SHP77 treated with DMSO at 0.1 percent for 48 hours (cell line): ENCODE results near the gene FGR.

Experiments used
- DNase-seq: peaks from one replicate; lab custom pipeline; 2025; lab: John Stamatoyannopoulos, UW

The FGR gene

DNA sequence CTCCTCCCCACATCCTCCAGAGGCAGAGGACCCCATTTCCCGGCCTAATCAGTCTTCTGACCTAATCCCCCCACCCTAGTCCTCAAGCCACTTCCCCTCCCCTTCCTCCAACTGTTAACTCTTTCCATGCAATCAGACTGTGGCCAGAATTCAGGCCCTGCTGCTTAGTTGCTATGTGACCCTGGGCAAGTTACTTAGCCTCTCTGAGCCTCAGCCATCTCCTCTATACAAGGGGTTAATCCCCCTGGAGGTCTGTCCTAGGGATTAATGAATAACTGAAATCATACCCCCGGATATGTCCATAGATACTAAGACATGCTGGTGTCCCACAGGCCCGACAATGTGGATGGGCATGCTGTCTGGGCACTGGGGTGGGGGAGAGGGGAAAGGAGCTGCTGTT, 49.3 kb downstream of the FGR start:
- DNase-seq = no peak

- DNase-seq = no peak
These were observed 50.5 kb downstream of the FGR start for GRCh38 chr1:27584453-27584852.

GRCh38 chr1:27583479-27583878, 51.5 kb downstream of the FGR start:
- no peak for DNase-seq

- no peak for DNase-seq
These were observed 53.2 kb downstream of the FGR start for GRCh38 chr1:27581823-27582243.

DNA sequence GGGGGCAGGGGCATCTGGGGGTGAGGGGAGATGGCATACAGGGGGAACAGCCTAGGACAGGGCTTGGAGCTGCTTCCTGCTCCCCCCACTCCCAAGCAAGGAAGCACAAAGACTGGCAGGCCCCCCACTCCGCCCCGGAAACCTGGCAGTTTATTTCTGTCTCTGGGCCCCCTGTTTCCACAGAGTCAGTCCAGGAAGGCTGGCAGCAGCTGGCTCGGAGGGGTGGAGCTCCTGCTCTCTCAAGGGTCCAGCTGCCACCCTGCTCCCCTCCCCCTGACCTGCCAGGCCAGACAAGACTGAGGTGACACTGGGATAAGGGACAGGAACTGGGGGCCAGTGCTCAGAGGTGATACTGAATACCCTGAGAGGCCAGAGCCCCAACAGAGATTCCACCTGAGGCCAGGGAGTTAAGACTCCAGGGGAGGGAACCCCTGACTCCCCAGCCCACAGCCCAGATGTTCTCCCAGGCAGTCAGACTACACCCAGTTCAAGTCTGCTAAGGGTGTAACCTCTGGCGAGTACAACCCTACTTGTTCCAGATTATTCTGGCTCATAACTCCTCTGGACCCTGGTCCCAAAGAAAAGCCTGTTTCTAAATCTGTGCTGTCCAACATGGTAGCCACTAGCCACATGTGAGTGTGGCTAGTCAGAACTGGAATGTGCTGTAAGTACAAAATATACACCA, 57.3 kb downstream of the FGR start:
- no peak for DNase-seq

GRCh38 chr1:27576806-27577227, 58.2 kb downstream of the FGR start:
- no peak for DNase-seq

GRCh38 chr1:27575840-27576331, 59.1 kb downstream of the FGR start:
- DNase-seq = no peak

GRCh38 chr1:27574871-27575831, 59.8 kb downstream of the FGR start:
- no peak for DNase-seq

- no peak for DNase-seq
These were observed 60.8 kb downstream of the FGR start for GRCh38 chr1:27574001-27574781.

DNA sequence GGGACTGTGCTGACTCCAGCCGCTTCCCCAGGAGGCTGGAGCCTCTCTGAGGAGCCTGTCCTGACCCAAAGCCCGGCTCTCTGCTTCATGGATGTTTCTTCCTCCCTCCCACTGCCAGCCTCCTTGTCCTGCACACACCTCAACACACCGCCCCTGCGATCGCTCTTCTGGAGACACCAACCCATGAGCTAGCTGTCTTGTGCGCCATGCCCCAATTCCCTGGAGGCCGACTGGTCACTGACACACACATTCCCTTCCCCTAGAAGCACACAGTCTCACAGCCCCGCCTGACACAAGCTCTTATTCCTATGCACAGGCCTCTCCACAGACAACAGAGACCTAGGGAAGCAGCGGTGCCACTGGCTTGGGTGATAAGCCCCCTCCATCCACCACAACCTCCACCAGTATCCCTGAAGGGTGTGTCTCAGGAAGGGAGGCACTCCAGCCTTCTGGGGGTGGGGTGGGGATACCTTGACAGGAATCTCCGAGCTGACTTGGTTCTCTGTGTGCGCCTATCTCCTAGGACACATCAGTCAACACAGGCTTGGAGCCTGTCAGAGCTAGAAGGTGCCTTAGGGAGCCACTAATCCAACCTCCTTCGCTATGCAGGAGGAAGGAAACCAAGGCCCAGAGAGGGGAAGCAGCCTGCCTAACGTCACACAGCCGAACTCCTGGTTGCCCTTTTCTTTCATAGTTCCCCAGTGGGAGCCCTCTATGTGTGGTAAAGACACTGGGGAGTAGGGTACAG, 62.1 kb downstream of the FGR start:
- DNase-seq = no peak

GRCh38 chr1:27572019-27572678, 62.8 kb downstream of the FGR start:
- DNase-seq = no peak

GRCh38 chr1:27571439-27572018, 63.5 kb downstream of the FGR start:
- DNase-seq = no peak

DNA sequence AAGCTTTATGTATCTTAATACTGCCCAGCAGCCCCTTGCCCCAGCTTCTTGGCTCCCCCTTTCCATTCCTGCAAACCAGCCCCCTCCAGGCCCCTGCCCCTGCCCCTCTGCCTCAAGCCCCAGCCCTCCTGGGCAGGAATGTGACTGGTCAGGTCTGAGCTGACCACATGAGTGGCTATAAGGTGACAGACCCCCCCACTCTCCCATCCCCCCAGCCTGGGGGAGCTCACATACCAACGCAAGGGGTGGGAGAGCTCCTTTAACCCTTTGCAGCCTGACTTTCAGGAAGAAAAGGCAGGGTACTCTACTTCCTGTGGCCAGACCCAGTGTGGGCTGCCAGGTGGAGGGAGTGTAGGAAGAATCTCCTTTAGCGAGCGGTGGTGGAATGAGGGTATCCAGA, 64.2 kb downstream of the FGR start:
- DNase-seq = no peak

- no peak for DNase-seq
These were observed 64.6 kb downstream of the FGR start for GRCh38 chr1:27570356-27570755.

DNA sequence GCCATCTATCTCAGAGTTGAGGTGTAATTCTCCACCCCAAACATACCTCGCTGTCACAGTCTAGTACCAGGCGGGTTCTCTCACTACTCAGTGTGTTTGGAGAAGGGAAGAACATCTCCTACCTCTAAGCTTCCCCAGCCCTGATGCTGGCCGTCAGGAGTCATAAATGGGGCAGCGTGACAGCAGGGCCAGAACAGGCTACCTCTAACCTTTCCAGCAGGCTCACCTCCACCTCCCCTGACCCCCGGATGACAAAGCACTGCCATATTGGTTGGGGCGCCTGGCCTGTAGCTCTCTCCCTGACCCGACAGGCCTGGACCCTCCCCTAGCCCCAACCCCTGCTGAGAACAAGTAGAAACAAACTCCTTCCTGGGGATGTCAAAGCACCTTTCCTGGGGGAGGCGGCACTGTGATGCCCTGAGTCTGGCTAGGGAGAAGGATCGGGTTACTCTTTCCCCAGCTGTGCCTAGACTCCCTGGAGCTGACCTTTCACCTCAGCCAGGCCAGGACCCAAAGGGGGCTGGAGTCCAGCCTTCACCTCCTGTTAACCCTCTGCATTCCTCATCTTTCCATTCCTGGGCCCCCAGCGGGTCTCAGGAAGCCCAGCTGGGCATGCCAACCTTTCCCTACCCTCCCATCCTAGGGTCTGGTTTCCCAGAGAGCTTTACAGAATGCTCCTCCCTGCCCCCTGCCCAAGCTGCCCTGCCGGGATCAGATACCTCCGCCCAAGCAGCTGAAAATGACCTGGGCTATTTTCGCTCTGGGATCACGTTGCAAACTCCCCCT, 65.3 kb downstream of the FGR start:
- no peak for DNase-seq

DNA sequence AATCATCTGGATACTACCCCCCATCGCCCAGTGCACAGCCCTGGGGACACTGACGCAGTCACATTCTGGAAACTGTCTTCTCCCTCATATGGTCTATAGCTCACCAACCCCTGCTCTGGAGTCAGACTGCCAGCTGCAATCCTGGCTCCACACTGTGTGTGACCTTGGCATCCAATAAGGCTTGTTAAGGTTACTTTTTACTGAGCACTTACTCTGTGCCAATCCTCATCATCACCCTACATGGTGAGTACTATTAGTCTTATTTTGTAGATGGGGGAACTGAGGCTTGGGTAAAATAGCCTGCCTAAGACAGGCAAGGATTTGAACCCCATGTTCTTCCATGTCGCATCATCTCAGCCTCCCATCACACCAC, 65.9 kb downstream of the FGR start:
- no peak for DNase-seq

DNA sequence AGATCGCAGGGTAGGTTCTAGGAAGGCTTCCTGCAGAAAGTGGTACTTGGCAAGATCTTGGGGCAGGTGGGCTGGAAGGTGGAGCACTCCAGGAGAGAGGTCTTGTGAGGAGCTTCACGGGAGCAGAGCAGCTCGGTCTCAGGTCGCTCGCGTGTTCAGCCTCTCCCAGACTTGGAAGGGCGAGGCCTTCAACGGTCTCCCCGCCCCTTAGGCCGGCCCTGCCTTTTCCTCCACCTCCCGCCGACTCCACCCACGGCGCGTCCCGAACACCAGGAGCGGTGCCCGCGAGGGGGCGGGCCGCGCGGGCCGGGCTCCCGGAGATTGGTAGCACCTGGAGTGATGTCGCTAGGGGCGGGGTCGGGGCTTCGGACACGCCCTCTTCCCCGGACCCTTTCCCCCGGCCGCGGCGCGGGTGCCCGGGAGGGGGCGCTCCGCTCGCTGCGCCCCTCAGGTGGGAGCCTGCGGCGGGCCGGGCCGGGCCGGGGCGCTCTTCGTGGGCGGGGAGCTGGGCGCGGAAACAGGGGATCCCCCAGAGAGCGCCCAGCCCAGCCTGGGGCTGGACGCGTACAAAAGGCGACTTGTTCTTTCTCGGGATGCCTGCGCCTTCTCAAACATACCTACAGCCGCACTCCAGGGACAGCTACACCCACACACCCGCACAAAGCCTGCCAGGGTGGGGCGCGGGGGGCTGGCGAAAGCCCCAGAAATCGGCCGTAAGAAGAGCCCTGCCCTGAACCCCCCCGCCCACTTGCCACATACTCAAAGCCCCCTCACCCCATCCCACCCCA, 66.5 kb downstream of the FGR start:
- no peak for DNase-seq

- DNase-seq = no peak
These were observed 67.0 kb downstream of the FGR start for GRCh38 chr1:27567971-27568299.

- no peak for DNase-seq
These were observed 67.8 kb downstream of the FGR start for GRCh38 chr1:27567146-27567526.
